Fibroblast of lung (primary cell): ENCODE data around the gene MOGAT1. TPM values are rescaled to one million over a fixed set of nuclear protein-coding genes. Genes with fewer than 3 reads are reported as not detected.
"Not testable (repeated sequence)": the region's sequence is repeated elsewhere in the genome, so short reads cannot be mapped to it uniquely, and the experiment has no call there.

Experiments
- DNase-seq, 2 donors: peaks; one replicate each; pipeline versions ENCODE4 v3.0.0 to v3.0.0-alpha.2; 2010; ENCODE audit warnings: low read depth in 2 of 2
- H2AFZ ChIP-seq: 2 replicates; pipeline ENCODE4 v1.5.1; 2012; ENCODE audit warnings: low read length, control low read depth, inconsistent platforms
- H3K27ac ChIP-seq: 2 replicates; pipeline ENCODE4 v1.5.1; 2011; ENCODE audit warnings: low read length, control low read depth; ENCODE audit not compliant: insufficient read depth
- H3K27me3 ChIP-seq: 2 replicates; pipeline ENCODE4 v1.5.1; 2011; ENCODE audit warnings: mild to moderate bottlenecking, low read length; ENCODE audit not compliant: control insufficient read depth, insufficient read depth
- H3K36me3 ChIP-seq: 2 replicates; pipeline ENCODE4 v1.5.1; 2011; ENCODE audit warnings: low read length; ENCODE audit not compliant: control insufficient read depth, insufficient read depth
- H3K4me1 ChIP-seq: 2 replicates; pipeline ENCODE4 v1.5.1; 2011; ENCODE audit warnings: low read length; ENCODE audit not compliant: control insufficient read depth, insufficient read depth; ENCODE audit errors: extremely low read depth
- H3K4me2 ChIP-seq: 2 replicates; pipeline ENCODE4 v1.5.1; 2011; ENCODE audit warnings: low read length, control low read depth; ENCODE audit not compliant: insufficient read depth; ENCODE audit errors: extremely low read depth
- H3K4me3 ChIP-seq, 4 experiments: fragments of 200-600 bp in 1 of 4; sonication (generic) in 1 of 4; replicated peaks in 1 of 4; 2 replicates each; pipeline ENCODE4 v1.5.1; 2011 to 2016; ENCODE audit warnings: low read length in 4 of 4, low read depth in 3 of 4, mild to moderate bottlenecking in 3 of 4, control low read depth in 2 of 4, inconsistent platforms in 1 of 4, mixed read lengths in 1 of 4; ENCODE audit not compliant: insufficient read depth in 1 of 4; ENCODE audit errors: control extremely low read depth in 1 of 4
- H3K79me2 ChIP-seq: 2 replicates; pipeline ENCODE4 v1.5.1; 2012; ENCODE audit warnings: mild to moderate bottlenecking, low read length, inconsistent platforms; ENCODE audit not compliant: control insufficient read depth, insufficient read depth
- H3K9ac ChIP-seq: 2 replicates; pipeline ENCODE4 v1.5.1; 2011; ENCODE audit warnings: mild to moderate bottlenecking, low read length, control low read depth; ENCODE audit not compliant: insufficient read depth
- H3K9me3 ChIP-seq: 2 replicates; pipeline ENCODE4 v1.5.1; 2012; ENCODE audit warnings: low read depth, low read length; ENCODE audit not compliant: control insufficient read depth, insufficient read depth
- H4K20me1 ChIP-seq: 2 replicates; pipeline ENCODE4 v1.5.1; 2011; ENCODE audit warnings: low read length; ENCODE audit not compliant: control insufficient read depth, insufficient read depth; ENCODE audit errors: extremely low read depth
- EZH2 ChIP-seq: IDR thresholded peaks from 2 replicates; pipeline ENCODE4 v1.5.1; 2012; ENCODE audit warnings: low read length, control low read depth, mild to moderate bottlenecking; ENCODE audit errors: missing control alignments
- polyA plus RNA-seq, 2 donors: library from polyadenylated mRNA; depleted of rRNA in 1 of 2; stranded (reverse) in 1 of 2; unstranded in 1 of 2; fragments of >200 nt; gene quantifications; 2 replicates each; pipeline ENCODE4 v1.2.1, GENCODE V29; 2011 to 2012; ENCODE audit warnings: missing spikeins in 1 of 2
- total RNA-seq: library from RNA; depleted of rRNA; stranded (reverse); fragments of >200 nt; gene quantifications from 2 replicates; pipeline ENCODE4 v1.2.1, GENCODE V29; 2014
- TF ChIP-seq, protein P1 (sequence below), 2 donors: IDR thresholded peaks in 1 of 2; conservative IDR thresholded peaks in 1 of 2; 1 replicate in 1 of 2; 2 replicates in 1 of 2; pipeline ENCODE4 v1.5.1; 2011 to 2012; ENCODE audit warnings: low read length in 2 of 2, control low read depth in 1 of 2, inconsistent platforms in 1 of 2, low read depth in 1 of 2, mild to moderate bottlenecking in 1 of 2

MOGAT1 gene
- total and polyA plus RNA-seq, 2 donors (not counting 1 experiment from before 2014, with no cell fraction given), result not detected

DNA sequence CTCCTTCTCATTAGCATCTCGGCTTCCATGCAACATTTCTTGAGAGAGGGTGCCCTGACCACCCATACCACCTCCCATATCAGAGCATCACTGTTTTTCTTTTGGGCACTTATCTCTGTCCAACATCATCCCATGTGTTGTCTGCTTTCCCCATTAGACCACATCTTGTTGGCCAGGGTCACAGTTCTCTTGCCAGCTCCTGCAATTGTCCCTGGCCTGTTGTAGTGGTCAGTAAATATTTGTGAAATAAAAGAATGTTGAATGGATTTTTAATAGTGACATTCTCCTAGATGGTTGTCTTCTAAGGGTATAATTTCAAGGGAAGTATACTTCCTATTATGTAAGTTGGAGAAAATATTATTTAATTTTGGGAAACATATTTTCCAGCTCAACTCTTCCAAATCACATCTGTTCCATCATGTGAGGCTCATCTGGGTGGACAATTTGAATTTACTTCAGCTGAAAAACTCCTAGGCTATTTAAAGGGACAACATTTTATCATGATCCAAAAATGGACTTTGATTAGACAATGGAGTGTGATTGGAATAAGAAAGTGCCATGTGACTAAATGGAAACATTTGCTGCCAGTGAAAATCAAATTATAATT is 83.0 kb downstream of the MOGAT1 start:
- TF ChIP-seq, protein P1, sequence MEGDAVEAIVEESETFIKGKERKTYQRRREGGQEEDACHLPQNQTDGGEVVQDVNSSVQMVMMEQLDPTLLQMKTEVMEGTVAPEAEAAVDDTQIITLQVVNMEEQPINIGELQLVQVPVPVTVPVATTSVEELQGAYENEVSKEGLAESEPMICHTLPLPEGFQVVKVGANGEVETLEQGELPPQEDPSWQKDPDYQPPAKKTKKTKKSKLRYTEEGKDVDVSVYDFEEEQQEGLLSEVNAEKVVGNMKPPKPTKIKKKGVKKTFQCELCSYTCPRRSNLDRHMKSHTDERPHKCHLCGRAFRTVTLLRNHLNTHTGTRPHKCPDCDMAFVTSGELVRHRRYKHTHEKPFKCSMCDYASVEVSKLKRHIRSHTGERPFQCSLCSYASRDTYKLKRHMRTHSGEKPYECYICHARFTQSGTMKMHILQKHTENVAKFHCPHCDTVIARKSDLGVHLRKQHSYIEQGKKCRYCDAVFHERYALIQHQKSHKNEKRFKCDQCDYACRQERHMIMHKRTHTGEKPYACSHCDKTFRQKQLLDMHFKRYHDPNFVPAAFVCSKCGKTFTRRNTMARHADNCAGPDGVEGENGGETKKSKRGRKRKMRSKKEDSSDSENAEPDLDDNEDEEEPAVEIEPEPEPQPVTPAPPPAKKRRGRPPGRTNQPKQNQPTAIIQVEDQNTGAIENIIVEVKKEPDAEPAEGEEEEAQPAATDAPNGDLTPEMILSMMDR (conservative IDR thresholded peaks at IDR 0.05 in 1 of 2, IDR thresholded peaks at IDR 0.05 in 1 of 2; ENCODE audit: low read depth in 1 of 2, low read length in 2 of 2), result no peak
- TF ChIP-seq EZH2, result no peak
- Histone ChIP-seq H3K79me2 (no peaks in the 10 kb centered on the region), H3K4me1 (peaks cover 8% of the 10 kb centered on the region), H3K27ac (no peak overlapping the region), H3K4me2 (no peak overlapping the region), H3K9ac (no peak overlapping the region), H3K4me3 (no peak overlapping the region), H2AFZ (no peak overlapping the region), H4K20me1 (no peaks in the 10 kb centered on the region), H3K9me3 (no peaks in the 10 kb centered on the region), H3K36me3 (no peaks in the 10 kb centered on the region), H3K27me3 (no peaks in the 10 kb centered on the region)
- no peak for DNase-seq

- not testable (repeated sequence) for H3K4me1 ChIP-seq, H2AFZ ChIP-seq, H3K79me2 ChIP-seq, H3K27ac ChIP-seq, H3K36me3 ChIP-seq, H3K4me2 ChIP-seq, H3K9ac ChIP-seq, H4K20me1 ChIP-seq, H3K27me3 ChIP-seq, DNase-seq, H3K4me3 ChIP-seq, H3K9me3 ChIP-seq
These were observed 84.1 kb downstream of the MOGAT1 start for GRCh38 chr2:222755593-222755992.

DNA sequence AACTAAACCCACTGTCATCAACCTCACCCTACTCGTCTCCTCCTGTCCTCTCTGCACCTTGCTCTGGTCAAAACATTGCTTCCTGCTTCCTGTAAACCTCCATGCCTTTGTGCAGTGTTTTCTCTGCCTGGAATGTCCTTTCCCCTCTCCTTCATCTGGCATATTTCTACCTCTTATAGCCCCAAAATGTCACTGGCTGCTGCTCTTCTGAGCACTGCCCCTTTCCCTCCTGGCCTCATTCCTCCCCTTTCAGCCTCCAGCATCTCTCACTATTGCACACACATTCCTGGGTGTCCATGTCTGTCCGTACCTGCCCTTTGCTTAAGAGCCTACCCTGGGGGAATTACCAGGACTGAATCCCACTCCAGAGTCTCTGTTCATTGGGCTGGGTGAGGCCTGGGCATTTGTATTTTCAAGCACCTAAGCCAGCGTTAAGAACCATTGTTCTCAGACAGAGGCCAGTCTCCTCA is 84.9 kb downstream of the MOGAT1 start:
- no peaks in the 10 kb centered on the region for H4K20me1 ChIP-seq
- H3K9ac ChIP-seq, result no peak overlapping the region
- H3K27me3 ChIP-seq, result no peaks in the 10 kb centered on the region
- no peak for TF ChIP-seq EZH2
- TF ChIP-seq, protein P1 (conservative IDR thresholded peaks at IDR 0.05 in 1 of 2, IDR thresholded peaks at IDR 0.05 in 1 of 2; ENCODE audit: low read depth in 1 of 2, low read length in 2 of 2), result no peak
- H2AFZ ChIP-seq, result no peak overlapping the region
- H3K4me1 ChIP-seq, result peaks cover 8% of the 10 kb centered on the region
- no peak for DNase-seq
- no peaks in the 10 kb centered on the region for H3K36me3 ChIP-seq
- no peaks in the 10 kb centered on the region for H3K9me3 ChIP-seq
- H3K27ac ChIP-seq, result no peak overlapping the region
- H3K4me3 ChIP-seq, result no peak overlapping the region
- H3K4me2 ChIP-seq, result no peak overlapping the region
- no peaks in the 10 kb centered on the region for H3K79me2 ChIP-seq
